ENCODE data around the gene ATP6V1A. TPM values are rescaled to one million over a fixed set of nuclear protein-coding genes. Genes with fewer than 3 reads are reported as not detected.

Gene ATP6V1A
- total RNA-seq, 4 donors from 2014 or later, result 21.9 to 47.2 (median 33.3) TPM

DNA sequence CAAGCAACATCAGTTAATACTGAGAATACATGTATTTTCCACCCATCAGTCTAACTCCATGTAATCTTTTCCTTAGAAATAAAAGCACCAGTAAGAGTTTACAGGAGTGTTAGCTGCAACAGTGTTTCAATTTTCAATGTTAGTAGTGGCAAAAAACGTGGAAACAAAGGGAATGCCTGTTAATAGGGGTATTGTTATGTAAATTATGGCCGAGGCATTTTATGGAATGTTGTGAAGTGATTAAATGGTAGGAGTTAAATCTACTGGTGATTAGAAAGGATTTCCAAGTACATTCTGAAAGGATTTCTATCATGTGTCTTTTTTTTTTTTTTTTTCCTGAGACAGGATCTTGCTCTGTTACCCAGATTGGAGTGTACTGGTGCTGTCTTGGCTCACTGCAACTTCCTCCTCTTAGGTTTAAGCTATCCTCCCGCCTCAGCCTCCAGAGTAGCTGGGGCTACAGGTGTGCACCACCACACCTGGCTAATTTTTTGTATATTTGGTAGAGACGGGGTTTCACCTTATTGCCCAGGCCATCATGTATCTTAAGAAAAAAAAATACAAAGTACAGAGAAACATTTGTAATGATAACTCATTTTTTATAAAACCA is 6.6 kb downstream of the ATP6V1A start:
- Histone ChIP-seq H3K4me1 (peaks cover 0 to 46% (median 5%) of the 10 kb centered on the region in 4 donors), H3K27ac (no peak overlapping the region)
- WGBS, 2 donors (ENCODE audit: low coverage in 1 of 2), result 71 to 83% methylated on average over 4 of the region's 4 CpGs

DNA sequence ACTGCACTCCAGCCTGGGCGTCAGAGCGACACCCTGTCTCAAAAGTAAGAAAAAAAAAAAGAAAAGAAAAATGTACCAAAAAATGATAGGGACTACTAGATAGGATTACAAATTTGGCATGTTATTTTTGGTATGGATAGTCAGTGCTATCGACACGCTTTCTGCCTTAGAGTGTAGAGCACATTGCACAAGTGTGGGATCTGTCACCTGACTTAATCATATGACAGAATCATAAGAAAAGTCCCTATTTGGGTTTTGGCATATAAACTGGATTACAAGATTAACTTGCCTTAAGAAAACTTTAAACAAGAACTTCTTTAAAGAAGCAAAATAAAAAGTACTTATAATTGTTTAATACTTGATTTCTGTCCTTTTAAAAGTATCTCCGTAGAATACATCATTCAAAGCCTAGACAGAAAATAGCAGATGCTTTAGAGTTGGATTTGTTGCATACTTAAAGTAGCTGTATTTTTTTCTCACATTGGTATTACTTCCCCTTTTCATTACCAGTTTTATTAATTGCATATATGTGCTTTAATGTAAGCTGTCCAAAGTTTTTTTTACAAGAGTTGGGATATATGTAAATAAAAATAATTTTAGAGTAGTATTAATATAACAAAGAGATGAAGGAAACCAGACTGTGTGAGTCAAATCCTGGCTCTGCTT is 7.8 kb downstream of the ATP6V1A start:
- H3K27me3 ChIP-seq, result no peaks in the 10 kb centered on the region
- in situ Hi-C loops (cut with MboI; ENCODE audit: low pct_ligation_motif_present in 1 of 4, low pct_unique_long_range_greater_than_20kb in 1 of 4, low sequenced_read_pairs in 3 of 4) (no loop called here), intact Hi-C loops (cut with DNase I; ENCODE audit: low total_unique reads) (no loop called here)
- H3K36me3 ChIP-seq, result no peaks in the 10 kb centered on the region
- no peaks in the 10 kb centered on the region for H3K9me3 ChIP-seq
- peak overlapping the region in 1 of 4 donors; percentile 18 for H3K27ac ChIP-seq
- no peak for DNase-seq
- H3K4me1 ChIP-seq, result peaks cover 0 to 34% (median 2%) of the 10 kb centered on the region in 4 donors
- no peak for TF ChIP-seq POLR2AphosphoS5 (IDR thresholded peaks at IDR 0.05)
- TF ChIP-seq, protein P1, sequence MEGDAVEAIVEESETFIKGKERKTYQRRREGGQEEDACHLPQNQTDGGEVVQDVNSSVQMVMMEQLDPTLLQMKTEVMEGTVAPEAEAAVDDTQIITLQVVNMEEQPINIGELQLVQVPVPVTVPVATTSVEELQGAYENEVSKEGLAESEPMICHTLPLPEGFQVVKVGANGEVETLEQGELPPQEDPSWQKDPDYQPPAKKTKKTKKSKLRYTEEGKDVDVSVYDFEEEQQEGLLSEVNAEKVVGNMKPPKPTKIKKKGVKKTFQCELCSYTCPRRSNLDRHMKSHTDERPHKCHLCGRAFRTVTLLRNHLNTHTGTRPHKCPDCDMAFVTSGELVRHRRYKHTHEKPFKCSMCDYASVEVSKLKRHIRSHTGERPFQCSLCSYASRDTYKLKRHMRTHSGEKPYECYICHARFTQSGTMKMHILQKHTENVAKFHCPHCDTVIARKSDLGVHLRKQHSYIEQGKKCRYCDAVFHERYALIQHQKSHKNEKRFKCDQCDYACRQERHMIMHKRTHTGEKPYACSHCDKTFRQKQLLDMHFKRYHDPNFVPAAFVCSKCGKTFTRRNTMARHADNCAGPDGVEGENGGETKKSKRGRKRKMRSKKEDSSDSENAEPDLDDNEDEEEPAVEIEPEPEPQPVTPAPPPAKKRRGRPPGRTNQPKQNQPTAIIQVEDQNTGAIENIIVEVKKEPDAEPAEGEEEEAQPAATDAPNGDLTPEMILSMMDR (IDR thresholded peaks at IDR 0.05), result no peak
- TF ChIP-seq POLR2A (IDR thresholded peaks at IDR 0.05), result no peak
- TF ChIP-seq EP300 (IDR thresholded peaks at IDR 0.05; ENCODE audit: low read depth), result no peak
- WGBS, 2 donors (ENCODE audit: low coverage in 1 of 2), result 76 to 86% methylated on average over 5 of the region's 5 CpGs
- no peak overlapping the region for H3K4me3 ChIP-seq

More for the DNA sequence above, 6.6 kb downstream of the ATP6V1A start:
- in situ Hi-C loops (cut with MboI; ENCODE audit: low pct_ligation_motif_present in 1 of 4, low pct_unique_long_range_greater_than_20kb in 1 of 4, low sequenced_read_pairs in 3 of 4) (no loop called here), intact Hi-C loops (cut with DNase I; ENCODE audit: low total_unique reads) (no loop called here)
- no peaks in the 10 kb centered on the region for H3K27me3 ChIP-seq
- no peaks in the 10 kb centered on the region for H3K9me3 ChIP-seq
- no peak for TF ChIP-seq EP300 (IDR thresholded peaks at IDR 0.05; ENCODE audit: low read depth)
- no peak for TF ChIP-seq POLR2AphosphoS5 (IDR thresholded peaks at IDR 0.05)
- TF ChIP-seq POLR2A (IDR thresholded peaks at IDR 0.05), result no peak
- TF ChIP-seq, protein P1 (IDR thresholded peaks at IDR 0.05), result no peak
- DNase-seq, result no peak
- no peaks in the 10 kb centered on the region for H3K36me3 ChIP-seq
- no peak overlapping the region for H3K4me3 ChIP-seq

- no peaks in the 10 kb centered on the region for H3K9me3 ChIP-seq
- 96 to 100% methylated on average over 1 of the region's 1 CpG for WGBS, 2 donors (ENCODE audit: low coverage in 1 of 2)
- DNase-seq, result no peak
- no peaks in the 10 kb centered on the region for H3K36me3 ChIP-seq
- H3K4me3 ChIP-seq, result no peak overlapping the region
- H3K4me1 ChIP-seq, result peaks cover 0 to 13% (median 0%) of the 10 kb centered on the region in 4 donors
- H3K27ac ChIP-seq, result no peak overlapping the region
- in situ Hi-C loops (cut with MboI; ENCODE audit: low pct_ligation_motif_present in 1 of 4, low pct_unique_long_range_greater_than_20kb in 1 of 4, low sequenced_read_pairs in 3 of 4) (no loop called here), intact Hi-C loops (cut with DNase I; ENCODE audit: low total_unique reads) (no loop called here)
- H3K27me3 ChIP-seq, result no peaks in the 10 kb centered on the region
- TF ChIP-seq, protein P1 (IDR thresholded peaks at IDR 0.05), result no peak
- no peak for TF ChIP-seq POLR2AphosphoS5 (IDR thresholded peaks at IDR 0.05)
- TF ChIP-seq EP300 (IDR thresholded peaks at IDR 0.05; ENCODE audit: low read depth), result no peak
- no peak for TF ChIP-seq POLR2A (IDR thresholded peaks at IDR 0.05)
These were observed 11.7 kb downstream of the ATP6V1A start for GRCh38 chr3:113758389-113759024.

DNA sequence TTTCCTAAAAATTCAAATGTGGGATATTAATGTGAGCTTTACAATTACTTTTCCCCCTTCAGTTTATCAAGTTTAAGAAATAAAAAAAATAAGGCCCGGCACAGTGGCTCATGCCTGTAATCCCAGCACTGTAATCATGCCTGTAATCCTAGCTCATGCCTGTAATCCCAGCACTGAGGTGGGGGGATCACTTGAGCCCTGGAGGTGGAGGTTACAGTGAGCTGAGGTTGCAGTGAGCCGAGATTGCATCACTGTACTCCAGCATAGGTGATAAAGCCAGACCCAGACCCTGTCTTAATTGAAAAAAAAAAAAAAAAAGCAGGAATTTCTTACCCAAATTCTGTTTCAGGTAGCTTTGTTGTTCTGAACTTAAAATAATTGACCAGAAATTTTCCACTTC is 17.9 kb downstream of the ATP6V1A start:
- in situ Hi-C loops (cut with MboI; ENCODE audit: low pct_ligation_motif_present in 1 of 4, low pct_unique_long_range_greater_than_20kb in 1 of 4, low sequenced_read_pairs in 3 of 4), result no loop called here
- intact Hi-C loops (cut with DNase I; ENCODE audit: low total_unique reads), result no loop called here
- Histone ChIP-seq H3K4me1 (peaks cover 0 to 6% (median 4%) of the 10 kb centered on the region in 4 donors), H3K27ac (no peak overlapping the region), H3K36me3 (no peaks in the 10 kb centered on the region), H3K9me3 (no peaks in the 10 kb centered on the region), H3K4me3 (no peak overlapping the region), H3K27me3 (no peaks in the 10 kb centered on the region)
- WGBS, 2 donors (ENCODE audit: low coverage in 1 of 2), result 91 to 100% methylated on average over 2 of the region's 2 CpGs
- DNase-seq, result no peak
- TF ChIP-seq POLR2A (IDR thresholded peaks at IDR 0.05) (no peak), POLR2AphosphoS5 (IDR thresholded peaks at IDR 0.05) (no peak), EP300 (IDR thresholded peaks at IDR 0.05; ENCODE audit: low read depth) (no peak)
- TF ChIP-seq, protein P1 (IDR thresholded peaks at IDR 0.05), result no peak
